Stimulated activated CD8-positive, alpha-beta memory T cell treated with anti-CD3 and anti-CD28 coated beads, Interleukin-2, amount 100 ng/mL, for 48 hours (primary cell): Measurements from ENCODE around the gene PNMA6E.
"Not testable (repeated sequence)": the region's sequence is repeated elsewhere in the genome, so short reads cannot be mapped to it uniquely, and the experiment has no call there.

Experiments used
- DNase-seq, 2 donors: peaks; one replicate each; pipeline ENCODE4 v3.0.0-alpha.2; 2020; ENCODE audit warnings: low read depth in 2 of 2

PNMA6E gene

GRCh38 chrX:153386097-153386496, 15.1 kb downstream of the PNMA6E start:
- no peak for DNase-seq

GRCh38 chrX:153384973-153385372, 16.2 kb downstream of the PNMA6E start:
- DNase-seq: not testable (repeated sequence)

GRCh38 chrX:153384390-153384789, 16.8 kb downstream of the PNMA6E start:
- DNase-seq: no peak

GRCh38 chrX:153382563-153383482, 18.3 kb downstream of the PNMA6E start:
- DNase-seq: no peak

GRCh38 chrX:153381684-153382532, 19.2 kb downstream of the PNMA6E start:
- no peak for DNase-seq

GRCh38 chrX:153380691-153381090, 20.5 kb downstream of the PNMA6E start:
- no peak for DNase-seq

- DNase-seq: no peak
These were observed 21.1 kb downstream of the PNMA6E start for GRCh38 chrX:153379971-153380581.

GRCh38 chrX:153379508-153379907, 21.6 kb downstream of the PNMA6E start:
- no peak for DNase-seq

- no peak for DNase-seq
These were observed 22.5 kb downstream of the PNMA6E start for GRCh38 chrX:153378607-153379006.

- DNase-seq: no peak
These were observed 23.4 kb downstream of the PNMA6E start for GRCh38 chrX:153377727-153378126.

- no peak for DNase-seq
These were observed 25.6 kb downstream of the PNMA6E start for GRCh38 chrX:153375571-153375970.

- DNase-seq: no peak
These were observed 26.7 kb downstream of the PNMA6E start for GRCh38 chrX:153374426-153374825.

GRCh38 chrX:153372949-153373348, 28.2 kb downstream of the PNMA6E start:
- DNase-seq: no peak

- DNase-seq: no peak
These were observed 29.9 kb downstream of the PNMA6E start for GRCh38 chrX:153371256-153371655.

GRCh38 chrX:153370293-153371055, 30.7 kb downstream of the PNMA6E start:
- no peak for DNase-seq

- DNase-seq: no peak
These were observed 34.1 kb downstream of the PNMA6E start for GRCh38 chrX:153366878-153367538.

- DNase-seq: no peak
These were observed 35.0 kb downstream of the PNMA6E start for GRCh38 chrX:153366119-153366518.

GRCh38 chrX:153365670-153366069, 35.5 kb downstream of the PNMA6E start:
- no peak for DNase-seq

- DNase-seq: no peak
These were observed 39.3 kb downstream of the PNMA6E start for GRCh38 chrX:153361781-153362397.

- DNase-seq: no peak
These were observed 43.3 kb downstream of the PNMA6E start for GRCh38 chrX:153357877-153358276.
